GM12878 (cell line): ENCODE results near the gene HAND1. TPM values are rescaled to one million over a fixed set of nuclear protein-coding genes. Genes with fewer than 3 reads are reported as not detected.

Source experiments
- ATAC-seq: fragments of 200-7000 bp; cut with Tn5 transposase; 3 replicates; pipeline ENCODE4 v1.9.1; 2020; ENCODE audit warnings: mild to moderate bottlenecking, moderate library complexity
- BruUV-seq: library from RNA; stranded (reverse); fragments of 400-500 nt; replicated peaks from 2 replicates; lab custom pipeline; 2021; lab: Mats Ljungman, UMichigan
- CTCF ChIA-PET: fragments of 300-600 bp; sonication (Branson Sonifier 250); formaldehyde crosslinking; extraction: SDS; loops from one replicate; lab custom pipeline; 2021; ENCODE audit warnings: inconsistent platforms; lab: Yijun Ruan, JAX
- POLR2A ChIA-PET: fragments of 350-600 bp; formaldehyde crosslinking; extraction: SDS; loops from one replicate; lab custom pipeline; 2021; ENCODE audit warnings: inconsistent platforms; lab: Charles Lee
- RAD21 ChIA-PET: fragments of 300-600 bp; sonication (Branson Sonifier 250); formaldehyde crosslinking; loops from one replicate; lab custom pipeline; 2023; ENCODE audit warnings: antibody characterized with exemption; ENCODE audit not compliant: unreplicated experiment; lab: Charles Lee
- SMC1A ChIA-PET: fragments of 300-600 bp; sonication (Branson Sonifier 250); formaldehyde crosslinking; loops from one replicate; lab custom pipeline; 2023; ENCODE audit not compliant: unreplicated experiment, uncharacterized antibody; lab: Charles Lee
- DNase-seq: peaks from one replicate; pipeline ENCODE4 v3.0.0-alpha.2; 2011; ENCODE audit warnings: low read depth, low spot score
- FAIRE-seq: peaks from 3 replicates; lab custom pipeline; 2011; peaks lifted over from hg19 to GRCh38; lab: Jason Lieb, UNC
- H2AFZ ChIP-seq: 2 replicates; pipeline ENCODE4 v1.6.0; 2011; ENCODE audit warnings: low read depth, low read length, control low read depth; ENCODE audit not compliant: control insufficient read depth
- H3K27ac ChIP-seq: 2 replicates; pipeline ENCODE4 v1.5.1; 2011; ENCODE audit warnings: control low read depth; ENCODE audit not compliant: control insufficient read depth, insufficient read depth
- H3K27me3 ChIP-seq, 2 experiments: replicated peaks in 1 of 2; 2 replicates each; pipeline versions ENCODE4 v1.6.0 to v1.6.1; 2011; ENCODE audit warnings: low read length in 1 of 2; ENCODE audit not compliant: control insufficient read depth in 2 of 2, insufficient read depth in 2 of 2
- H3K36me3 ChIP-seq, 2 experiments: 2 replicates each; pipeline ENCODE4 v1.5.1; 2011; ENCODE audit warnings: low read length in 1 of 2; ENCODE audit not compliant: control insufficient read depth in 2 of 2, insufficient read depth in 2 of 2
- H3K4me1 ChIP-seq: 2 replicates; pipeline ENCODE4 v1.6.1; 2011; ENCODE audit warnings: mild to moderate bottlenecking, low read length, moderate library complexity, mixed read lengths; ENCODE audit not compliant: control insufficient read depth, insufficient read depth
- H3K4me2 ChIP-seq: 2 replicates; pipeline ENCODE4 v1.6.0; 2011; ENCODE audit warnings: control low read depth; ENCODE audit not compliant: control insufficient read depth, insufficient read depth
- H3K4me3 ChIP-seq: fragments of 200-600 bp; sonication (generic); 2 replicates; pipeline ENCODE4 v1.5.1; 2016
- H3K79me2 ChIP-seq: 2 replicates; pipeline ENCODE4 v1.6.0; 2011; ENCODE audit warnings: low read length; ENCODE audit not compliant: control insufficient read depth, insufficient read depth
- H3K9ac ChIP-seq: 2 replicates; pipeline ENCODE4 v1.8.0; 2011; ENCODE audit warnings: low read length, control low read depth, mixed read lengths; ENCODE audit not compliant: control insufficient read depth, insufficient read depth
- H3K9me3 ChIP-seq: replicated peaks from 3 replicates; pipeline ENCODE4 v1.5.1; 2011; ENCODE audit warnings: mild to moderate bottlenecking, low read length; ENCODE audit not compliant: control insufficient read depth, insufficient read depth
- H4K20me1 ChIP-seq: 2 replicates; pipeline ENCODE4 v1.6.0; 2011; ENCODE audit not compliant: control insufficient read depth, insufficient read depth
- CBFB ChIP-seq: IDR thresholded peaks from 2 replicates; pipeline ENCODE4 v1.6.1; 2016; ENCODE audit warnings: antibody characterized with exemption, low read depth
- CEBPB ChIP-seq, 2 experiments: fragments of 150-350 bp in 1 of 2; IDR thresholded peaks; 2 replicates each; pipeline ENCODE4 v1.6.1; 2012 to 2014; ENCODE audit warnings: low read depth in 2 of 2, low read length in 2 of 2, borderline replicate concordance in 1 of 2, inconsistent platforms in 1 of 2
- CHD1 ChIP-seq: IDR thresholded peaks from 2 replicates; pipeline ENCODE4 v1.6.1; 2012; ENCODE audit warnings: low read depth, low read length, improper control_type of control experiment
- HDAC6 ChIP-seq: fragments of 200-600 bp; sonication (generic); IDR thresholded peaks from one replicate; pipeline ENCODE4 v1.8.0; 2017; ENCODE audit warnings: antibody characterized with exemption; ENCODE audit not compliant: unreplicated experiment
- LARP7 ChIP-seq: fragments of 450-650 bp; IDR thresholded peaks from 2 replicates; pipeline ENCODE4 v1.6.1; 2017; ENCODE audit warnings: mild to moderate bottlenecking
- MAX ChIP-seq: IDR thresholded peaks from 2 replicates; pipeline ENCODE4 v1.6.1; 2012; ENCODE audit warnings: low read depth, low read length, improper control_type of control experiment
- PBX3 ChIP-seq: IDR thresholded peaks from 2 replicates; pipeline ENCODE4 v1.6.1; 2011; ENCODE audit warnings: mild to moderate bottlenecking, low read depth, low read length, moderate library complexity; ENCODE audit not compliant: insufficient replicate concordance
- PML ChIP-seq: IDR thresholded peaks from 2 replicates; pipeline ENCODE4 v1.6.1; 2012; ENCODE audit warnings: low read length, inconsistent platforms
- POU2F2 ChIP-seq: IDR thresholded peaks from 3 replicates; pipeline ENCODE4 v1.6.1; 2011; ENCODE audit warnings: low read depth, mild to moderate bottlenecking, low read length, borderline replicate concordance
- WRNIP1 ChIP-seq: IDR thresholded peaks from 2 replicates; pipeline ENCODE4 v1.6.1; 2011; ENCODE audit warnings: low read depth, low read length, improper control_type of control experiment, borderline replicate concordance
- ZBTB33 ChIP-seq: fragments of 450-650 bp; IDR thresholded peaks from 2 replicates; pipeline ENCODE4 v1.6.1; 2017; ENCODE audit warnings: mild to moderate bottlenecking
- WGBS: methylation state at CpG from one replicate; pipeline ENCODE4 v1.1.6; 2016; ENCODE audit warnings: low lambda C conversion rate; ENCODE audit not compliant: insufficient replicate concordance, insufficient coverage; ENCODE audit errors: missing lambda C conversion rate; 5-methylcytosine and 5-hydroxymethylcytosine counted together
- in situ Hi-C: fragments of 300-500 bp; cut with MboI; formaldehyde crosslinking; loops from 9 replicates; pipeline ENCODE4 v1.14.3; 2018; ENCODE audit warnings: mixed read lengths
- intact Hi-C: fragments of 100-400 bp; cut with micrococcal nuclease; formaldehyde crosslinking; loops from one replicate; pipeline ENCODE4 v1.14.2; 2022; ENCODE audit not compliant: unreplicated experiment
- polyA plus RNA-seq, 11 experiments: library from polyadenylated mRNA; depleted of rRNA in 4 of 11; unstranded in 6 of 11; stranded (reverse) in 5 of 11; fragments of >200 nt; fragmentation: Nextera tagmentation in 4 of 11; fragmentation: Illumina TruSeq in 1 of 11; extraction: Ambion mirVana in 4 of 11; extraction: Trizol in 1 of 11; gene quantifications; 1 replicate in 1 of 11; 2 replicates in 10 of 11; pipeline versions ENCODE4 v1.2.1 to v1.2.3, GENCODE V29; 2011 to 2016; ENCODE audit warnings: inconsistent platforms in 2 of 11, missing spikeins in 2 of 11, low read depth in 1 of 11
- total RNA-seq, 4 experiments: library from RNA; depleted of rRNA in 3 of 4; stranded (reverse); fragments of >200 nt in 3 of 4; fragmentation: Illumina TruSeq in 1 of 4; extraction: Trizol in 1 of 4; gene quantifications; 2 replicates each; pipeline versions ENCODE4 v1.2.1 to v1.2.3, GENCODE V29; 2013 to 2021

HAND1 gene
- total and polyA plus RNA-seq, 10 of the 15 experiments (the other 5 are each of a cell fraction or from before 2014, with no cell fraction given), result 0.06 to 0.41 (median 0.27) TPM; not detected in 4

GRCh38 chr5:154524181-154524580 is 46.2 kb upstream of the HAND1 start:
- no peaks in the 10 kb centered on the region for H3K36me3 ChIP-seq
- CTCF ChIA-PET, result interaction anchor here (1.4 to 1.8 kb wide), 4 partner anchors 52 to 85 kb away, joined by 3 to 6 read pairs (median 5); no protein-coding TSS in a partner anchor
- in situ Hi-C loops, result no loop called here

More at GRCh38 chr5:154524181-154524580, 46.2 kb upstream of the HAND1 start:
- Histone ChIP-seq H3K4me3 (no peak overlapping the region), H3K4me1 (0 out of 2 replicates have a peak, but pooled peaks cover 4% of the 10 kb centered on the region), H2AFZ (no peak overlapping the region), H3K9me3 (no peaks in the 10 kb centered on the region), H3K9ac (no peak overlapping the region), H3K79me2 (no peaks in the 10 kb centered on the region), H4K20me1 (peaks cover 2% of the 10 kb centered on the region; the same call in 1 of the 2 replicates), H3K27me3 (peaks cover 0 to 2% of the 10 kb centered on the region in 2 experiments; a peak in 1 of 4 replicates), H3K4me2 (no peak overlapping the region), H3K27ac (no peak overlapping the region)
- TF ChIP-seq ZBTB33 (no peak), PML (no peak), HDAC6 (no peak), CEBPB (IDR thresholded peaks at IDR 0.05; ENCODE audit: borderline replicate concordance in 1 of 2, low read depth in 2 of 2, low read length in 2 of 2) (no peak), CBFB (no peak), POU2F2 (no peak), PBX3 (no peak), CHD1 (no peak), WRNIP1 (no peak), MAX (no peak), LARP7 (no peak)
- WGBS, result 47% methylated on average over 4 of the region's 4 CpGs
- no TSS peak for BruUV-seq
- no peak for ATAC-seq
- no peak for FAIRE-seq
- DNase-seq, result no peak
- intact Hi-C loops, result loop anchor here (5.0 kb wide), 2 partner anchors 53 to 88 kb away; no protein-coding TSS in a partner anchor
- ChIA-PET SMC1A (interaction anchor here (0.8 to 1.3 kb wide), 4 partner anchors 48 to 85 kb away, joined by 3 to 4 read pairs (median 3); no protein-coding TSS in a partner anchor), POLR2A (no interaction called here), RAD21 (interaction anchor here (1.2 to 1.9 kb wide), 2 partner anchors 52 to 56 kb away, joined by 4 to 5 read pairs; no protein-coding TSS in a partner anchor)
